Heart left ventricle (tissue), 13 donors: ENCODE results near the gene BMPR2.

Source experiments
- CTCF ChIP-seq, 12 donors: fragments of 200-600 bp; sonication (generic) in 4 of 12; IDR thresholded peaks; one replicate each; pipeline versions ENCODE4 v1.5.0 to v1.8.0; 2018 to 2022; ENCODE audit warnings: antibody characterized with exemption in 12 of 12, mild to moderate bottlenecking in 5 of 12
- POLR2A ChIP-seq, 2 donors: fragments of 450-650 bp; IDR thresholded peaks; one replicate each; pipeline ENCODE4 v1.6.1; 2017; ENCODE audit warnings: antibody characterized with exemption in 2 of 2, mild to moderate bottlenecking in 2 of 2, moderate library complexity in 2 of 2
- donor health status: ischemic (EF 13 %, LVEDD 7.1; RV severe dilation, severe dysfunction).
- donor health status: DM: no; HTN: yes; CAD: no.
- donor health status: DM: no; HTN: no; CAD: no.
- donor health status: ischemic (EF 25% LVEDD 6.9; RV normal size, moderate dysfunction).
- donor health status: ischemic (EF 25% LVEDD 5.7; RV mildly dilated, moderate dysfunction).
- donor health status: ischemic (EF 35%, LVEDD 5.7; RV mildly dilated, moderate dysfunction).
- donor health status: nonischemic (EF 11% LVEDD 7.7; RV severe dilation, severe dysfunction).
- donor health status: DM: yes; HTN: yes; CAD: no.
- donor health status: PGD.
- donor health status: ischemic (EF 29% LVEDD 5.4; RV normal size, mild dysfunction).
- donor health status: nonischemic (EF 23%, LVEDD 6.1; RV moderate dilation, normal function).

- TF ChIP-seq CTCF (IDR thresholded peaks at IDR 0.05): no peak
- TF ChIP-seq POLR2A (IDR thresholded peaks at IDR 0.05): no peak
These were observed 103.5 kb downstream of the BMPR2 start for GRCh38 chr2:202479610-202480009.
